Mesothelial cell of epicardium (in vitro differentiated cells): ENCODE measurements around the gene PPP1R37. TPM values are rescaled to one million over a fixed set of nuclear protein-coding genes. Genes with fewer than 3 reads are reported as not detected.

Source experiments
- DNase-seq, 2 experiments: peaks; one replicate each; pipeline ENCODE4 v3.0.0; 2021; ENCODE audit warnings: low spot score in 2 of 2; ENCODE audit not compliant: unreplicated experiment in 2 of 2
- H3K27ac Mint-ChIP-seq: 2 replicates; pipeline ENCODE4 v1.8.0; 2021; ENCODE audit warnings: mixed read lengths
- H3K27me3 Mint-ChIP-seq: 2 replicates; pipeline ENCODE4 v1.8.0; 2021; ENCODE audit warnings: low read depth, mixed read lengths
- H3K36me3 Mint-ChIP-seq: 2 replicates; pipeline ENCODE4 v1.8.0; 2021; ENCODE audit warnings: mixed read lengths
- H3K4me1 Mint-ChIP-seq: 2 replicates; pipeline ENCODE4 v1.8.0; 2021; ENCODE audit warnings: mixed read lengths
- H3K4me3 Mint-ChIP-seq: 2 replicates; pipeline ENCODE4 v1.8.0; 2021; ENCODE audit warnings: mild to moderate bottlenecking, moderate library complexity, mixed read lengths
- H3K9me3 Mint-ChIP-seq: 2 replicates; pipeline ENCODE4 v1.8.0; 2021; ENCODE audit warnings: mixed read lengths
- total RNA-seq: library from RNA; stranded (reverse); gene quantifications from 3 replicates; pipeline ENCODE4 v1.2.1, GENCODE V29; 2021
- TF ChIP-seq, protein P1 (sequence below): fragments of 200-600 bp; sonication (generic); IDR thresholded peaks from one replicate; pipeline ENCODE4 v1.5.0; 2021; ENCODE audit warnings: antibody characterized with exemption; ENCODE audit not compliant: unreplicated experiment

PPP1R37 gene, protein sequence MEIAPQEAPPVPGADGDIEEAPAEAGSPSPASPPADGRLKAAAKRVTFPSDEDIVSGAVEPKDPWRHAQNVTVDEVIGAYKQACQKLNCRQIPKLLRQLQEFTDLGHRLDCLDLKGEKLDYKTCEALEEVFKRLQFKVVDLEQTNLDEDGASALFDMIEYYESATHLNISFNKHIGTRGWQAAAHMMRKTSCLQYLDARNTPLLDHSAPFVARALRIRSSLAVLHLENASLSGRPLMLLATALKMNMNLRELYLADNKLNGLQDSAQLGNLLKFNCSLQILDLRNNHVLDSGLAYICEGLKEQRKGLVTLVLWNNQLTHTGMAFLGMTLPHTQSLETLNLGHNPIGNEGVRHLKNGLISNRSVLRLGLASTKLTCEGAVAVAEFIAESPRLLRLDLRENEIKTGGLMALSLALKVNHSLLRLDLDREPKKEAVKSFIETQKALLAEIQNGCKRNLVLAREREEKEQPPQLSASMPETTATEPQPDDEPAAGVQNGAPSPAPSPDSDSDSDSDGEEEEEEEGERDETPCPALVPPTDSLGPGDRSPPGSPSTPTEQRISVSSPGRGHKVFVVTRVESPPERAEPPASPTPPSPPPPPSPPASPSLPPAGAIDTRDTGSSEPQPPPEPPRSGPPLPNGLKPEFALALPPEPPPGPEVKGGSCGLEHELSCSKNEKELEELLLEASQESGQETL
- total RNA-seq = 36.2 to 40.7 TPM (median 38.9 TPM) in 3 replicates

DNA sequence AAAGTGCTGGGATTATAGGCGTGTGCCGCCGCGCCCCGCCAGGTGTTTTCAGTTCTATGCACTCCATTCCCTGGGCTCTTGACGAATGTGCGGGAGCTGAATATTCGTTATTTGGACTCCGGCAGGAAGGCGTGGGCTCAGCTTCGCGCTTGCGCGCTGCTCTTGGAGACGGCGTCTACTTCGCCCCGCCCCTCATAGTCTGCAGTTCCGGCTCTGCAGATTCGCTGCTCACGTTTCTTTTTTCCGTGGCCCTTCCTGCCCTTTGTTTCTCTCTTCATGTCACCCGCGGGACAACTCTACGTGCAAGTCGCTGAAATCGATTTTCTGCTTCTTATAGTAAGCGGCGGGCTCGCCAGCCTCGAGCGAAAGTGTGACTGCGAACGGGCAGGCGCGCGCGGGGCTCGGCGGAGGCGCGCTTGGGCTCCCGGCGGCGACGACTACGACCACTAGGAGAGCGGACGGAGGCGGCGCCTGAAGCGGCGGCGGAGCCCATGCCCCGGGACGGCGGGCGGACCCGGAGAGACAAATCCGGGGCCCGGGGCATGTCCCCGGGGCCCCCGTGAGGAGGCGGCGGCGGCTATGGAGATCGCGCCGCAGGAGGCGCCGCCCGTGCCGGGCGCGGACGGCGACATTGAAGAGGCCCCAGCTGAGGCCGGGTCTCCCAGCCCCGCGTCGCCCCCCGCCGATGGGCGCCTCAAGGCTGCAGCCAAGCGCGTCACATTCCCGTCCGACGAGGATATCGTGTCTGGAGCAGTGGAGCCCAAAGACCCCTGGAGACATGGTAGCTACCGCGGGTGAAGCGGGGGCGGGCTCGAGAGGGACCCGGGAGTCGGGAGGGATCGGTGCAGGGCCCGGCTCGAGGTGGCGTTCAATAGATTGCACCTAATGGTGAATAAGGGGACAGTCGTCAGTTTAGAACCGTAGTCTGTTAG is at the start of gene PPP1R37:
TSS of gene PPP1R37 (plus strand) at position 433 of the 932 bp plus-strand sequence. CDS start at position 580, 147 bp downstream.
- peaks cover 44% of the 10 kb centered on the region for H3K4me1 Mint-ChIP-seq
- H3K27ac Mint-ChIP-seq = peak within 1 kb of the TSS; percentile 99
- no peaks in the 10 kb centered on the region for H3K9me3 Mint-ChIP-seq
- peaks cover 5% of the 10 kb centered on the region for H3K36me3 Mint-ChIP-seq
- no peaks in the 10 kb centered on the region for H3K27me3 Mint-ChIP-seq
- TF ChIP-seq, protein P1, sequence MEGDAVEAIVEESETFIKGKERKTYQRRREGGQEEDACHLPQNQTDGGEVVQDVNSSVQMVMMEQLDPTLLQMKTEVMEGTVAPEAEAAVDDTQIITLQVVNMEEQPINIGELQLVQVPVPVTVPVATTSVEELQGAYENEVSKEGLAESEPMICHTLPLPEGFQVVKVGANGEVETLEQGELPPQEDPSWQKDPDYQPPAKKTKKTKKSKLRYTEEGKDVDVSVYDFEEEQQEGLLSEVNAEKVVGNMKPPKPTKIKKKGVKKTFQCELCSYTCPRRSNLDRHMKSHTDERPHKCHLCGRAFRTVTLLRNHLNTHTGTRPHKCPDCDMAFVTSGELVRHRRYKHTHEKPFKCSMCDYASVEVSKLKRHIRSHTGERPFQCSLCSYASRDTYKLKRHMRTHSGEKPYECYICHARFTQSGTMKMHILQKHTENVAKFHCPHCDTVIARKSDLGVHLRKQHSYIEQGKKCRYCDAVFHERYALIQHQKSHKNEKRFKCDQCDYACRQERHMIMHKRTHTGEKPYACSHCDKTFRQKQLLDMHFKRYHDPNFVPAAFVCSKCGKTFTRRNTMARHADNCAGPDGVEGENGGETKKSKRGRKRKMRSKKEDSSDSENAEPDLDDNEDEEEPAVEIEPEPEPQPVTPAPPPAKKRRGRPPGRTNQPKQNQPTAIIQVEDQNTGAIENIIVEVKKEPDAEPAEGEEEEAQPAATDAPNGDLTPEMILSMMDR = no peak
- peak within 1 kb of the TSS; percentile 81 for H3K4me3 Mint-ChIP-seq
- peak; percentile 90 to 94 for DNase-seq

DNA sequence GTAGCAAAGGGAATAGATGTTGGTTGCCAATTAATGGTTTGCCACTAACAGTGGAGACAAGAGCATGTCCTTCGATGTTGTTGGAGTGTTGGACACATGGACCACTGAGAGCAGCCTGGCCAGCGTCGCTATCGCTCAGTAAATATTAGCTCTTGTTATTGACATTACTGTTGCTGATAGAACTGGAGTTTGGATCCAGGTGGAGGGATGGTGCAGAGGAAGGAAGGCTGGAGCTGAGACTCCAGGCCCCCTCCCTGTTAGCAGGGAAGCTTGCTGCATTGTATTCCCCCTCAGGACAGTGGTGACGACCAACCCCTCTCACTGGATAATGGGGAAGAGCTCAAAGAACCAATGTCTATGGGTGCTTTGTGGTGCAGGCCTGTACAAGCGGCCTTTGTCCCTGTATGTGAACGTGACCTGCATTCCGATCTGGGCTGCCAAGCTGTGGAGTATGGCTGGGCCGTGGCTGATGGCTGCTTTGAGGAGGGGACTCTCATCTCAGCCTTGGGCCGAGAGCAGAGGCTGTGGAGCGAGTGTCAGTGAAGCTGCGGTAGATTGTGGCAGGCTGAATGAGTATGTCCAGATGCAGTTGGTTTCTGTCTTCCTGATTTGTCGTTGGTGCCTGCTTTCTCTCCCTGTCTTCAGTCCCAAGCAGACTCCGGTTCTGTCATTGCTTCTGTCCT is 47.2 kb upstream of the PPP1R37 start:
- Mint-ChIP-seq H3K27me3 (no peaks in the 10 kb centered on the region), H3K4me1 (peaks cover 8% of the 10 kb centered on the region), H3K4me3 (no peak overlapping the region), H3K9me3 (no peaks in the 10 kb centered on the region), H3K27ac (no peak overlapping the region), H3K36me3 (peaks cover 17% of the 10 kb centered on the region)
- TF ChIP-seq, protein P1 = no peak
- DNase-seq = no peak

DNA sequence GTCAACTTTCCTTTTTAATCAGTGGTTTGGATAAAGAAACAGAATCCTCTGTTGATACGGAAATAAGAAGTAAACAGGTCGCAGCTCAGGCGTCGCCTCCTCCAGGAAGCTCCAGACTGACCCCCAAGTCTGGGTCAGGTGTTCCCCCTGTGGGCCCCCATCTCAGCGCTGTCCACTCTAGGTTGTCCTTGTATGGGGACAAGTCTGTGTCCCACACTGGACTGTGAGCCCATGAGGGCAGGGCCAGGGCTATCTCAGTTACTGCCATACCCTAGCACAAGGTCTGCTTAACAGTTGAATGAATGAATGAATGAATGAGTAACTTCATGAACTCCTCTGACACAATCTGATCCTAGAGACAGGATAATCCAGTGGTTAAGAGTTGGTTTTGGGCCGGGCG is 46.6 kb upstream of the PPP1R37 start:
- no peak for DNase-seq
- H3K4me1 Mint-ChIP-seq = peaks cover 5% of the 10 kb centered on the region
- H3K36me3 Mint-ChIP-seq = peaks cover 15% of the 10 kb centered on the region
- H3K27ac Mint-ChIP-seq = no peak overlapping the region
- no peak overlapping the region for H3K4me3 Mint-ChIP-seq
- TF ChIP-seq, protein P1 = no peak
- H3K27me3 Mint-ChIP-seq = no peaks in the 10 kb centered on the region
- H3K9me3 Mint-ChIP-seq = no peaks in the 10 kb centered on the region

DNA sequence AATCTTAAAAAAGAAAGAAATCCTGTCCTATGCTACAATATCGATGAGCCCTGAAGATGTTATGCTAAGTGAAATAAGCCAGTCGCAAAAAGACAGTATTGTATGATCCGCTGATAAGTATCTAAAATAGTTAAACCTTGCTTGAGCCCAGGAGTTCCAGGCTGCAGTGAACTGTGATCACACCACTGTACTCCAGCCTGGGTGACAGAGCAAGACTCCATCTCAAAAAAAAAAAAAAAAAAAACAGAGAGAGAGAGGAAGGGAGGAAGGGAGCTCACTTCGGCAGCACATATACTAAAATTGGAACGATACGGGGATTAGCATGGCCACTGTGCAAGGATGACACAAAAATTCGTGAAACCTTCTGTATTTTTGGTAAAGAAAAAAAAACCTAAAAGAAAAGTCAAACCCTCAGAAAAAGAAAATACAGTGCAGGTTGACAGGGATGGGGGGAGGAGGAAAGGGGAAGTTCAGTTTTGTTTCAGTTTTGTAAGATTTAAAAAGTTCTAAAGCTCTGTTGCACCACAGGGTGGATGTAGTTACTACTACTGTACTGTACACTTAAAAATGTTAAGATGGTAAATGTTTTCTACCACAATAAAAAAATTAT is 45.7 kb upstream of the PPP1R37 start:
- Mint-ChIP-seq H3K36me3 (peaks cover 10% of the 10 kb centered on the region), H3K4me1 (no peaks in the 10 kb centered on the region), H3K9me3 (no peaks in the 10 kb centered on the region), H3K4me3 (no peak overlapping the region), H3K27me3 (no peaks in the 10 kb centered on the region), H3K27ac (peak overlapping the region; percentile 75)
- DNase-seq = no peak
- TF ChIP-seq, protein P1 = no peak
